HG02678 (cell line): ENCODE measurements around the gene UFL1.
"Not testable (repeated sequence)": the region's sequence is repeated elsewhere in the genome, so short reads cannot be mapped to it uniquely, and the experiment has no call there.

ENCODE experiments used
- ATAC-seq: cut with Tn5 transposase; IDR thresholded peaks from one replicate; pipeline ENCODE4 v1.9.1; 2021; ENCODE audit warnings: mild to moderate bottlenecking, moderate library complexity; ENCODE audit not compliant: unreplicated experiment

The UFL1 gene

DNA sequence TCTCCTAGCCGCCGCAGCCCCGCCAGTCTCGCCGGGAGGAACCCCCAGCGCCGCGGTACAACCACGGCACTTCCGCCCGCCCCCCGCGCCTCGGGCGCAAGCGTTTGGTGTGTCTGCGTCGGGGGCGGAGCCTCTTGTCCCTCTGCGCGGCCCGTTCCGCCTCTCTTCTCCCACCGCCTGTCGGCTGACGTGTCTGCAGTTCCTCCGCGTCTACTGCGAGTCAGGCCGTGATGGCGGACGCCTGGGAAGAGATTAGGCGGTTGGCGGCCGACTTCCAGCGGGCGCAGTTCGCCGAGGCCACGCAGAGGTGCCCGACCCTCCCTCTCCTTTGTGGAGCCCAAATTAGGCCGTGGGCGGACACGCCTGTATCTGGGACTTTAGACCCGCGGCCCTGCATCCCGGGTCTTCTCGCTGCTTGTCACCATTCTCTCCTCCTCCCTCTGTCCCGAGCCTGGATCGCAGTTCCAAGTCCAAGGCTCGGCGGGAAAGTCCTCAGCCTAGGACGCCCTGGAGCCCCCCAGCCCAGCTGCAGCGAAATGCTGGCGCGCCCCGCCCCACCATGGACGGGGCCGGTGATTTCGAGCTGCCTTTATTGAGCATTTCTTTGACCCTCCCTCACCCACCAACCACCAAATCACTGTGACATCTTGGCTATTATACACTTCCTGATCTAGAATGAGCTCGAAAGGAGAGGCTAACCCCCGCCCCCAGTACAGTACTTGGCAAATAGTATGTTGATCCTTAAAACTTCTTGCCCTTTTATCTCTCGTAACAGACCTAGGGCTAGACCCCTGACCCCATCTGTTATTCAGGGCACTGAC lies at the start of gene UFL1:
Gene UFL1 (plus strand): TSS at position 163 of the 821 bp plus-strand sequence. CDS start 68 bp downstream, at position 231.
- ATAC-seq: peak; percentile 97

DNA sequence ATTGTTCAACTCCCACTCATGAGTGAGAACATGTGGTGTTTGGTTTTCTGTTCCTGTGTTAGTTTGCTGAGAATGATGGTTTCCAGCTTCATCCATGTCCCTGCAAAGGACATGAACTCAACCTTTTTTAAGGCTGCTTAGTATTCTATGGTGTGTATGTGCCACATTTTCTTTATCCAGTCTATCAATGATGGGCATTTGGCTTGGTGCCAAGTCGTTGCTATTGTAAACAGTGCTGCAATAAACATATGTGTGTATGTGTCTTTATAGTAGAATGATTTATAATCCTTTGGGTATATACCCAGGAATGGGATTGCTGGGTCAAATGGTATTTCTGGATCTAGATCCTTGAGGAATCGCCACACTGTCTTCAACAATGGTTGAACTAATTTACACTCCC lies 49.3 kb upstream of the UFL1 start:
- not testable (repeated sequence) for ATAC-seq

DNA sequence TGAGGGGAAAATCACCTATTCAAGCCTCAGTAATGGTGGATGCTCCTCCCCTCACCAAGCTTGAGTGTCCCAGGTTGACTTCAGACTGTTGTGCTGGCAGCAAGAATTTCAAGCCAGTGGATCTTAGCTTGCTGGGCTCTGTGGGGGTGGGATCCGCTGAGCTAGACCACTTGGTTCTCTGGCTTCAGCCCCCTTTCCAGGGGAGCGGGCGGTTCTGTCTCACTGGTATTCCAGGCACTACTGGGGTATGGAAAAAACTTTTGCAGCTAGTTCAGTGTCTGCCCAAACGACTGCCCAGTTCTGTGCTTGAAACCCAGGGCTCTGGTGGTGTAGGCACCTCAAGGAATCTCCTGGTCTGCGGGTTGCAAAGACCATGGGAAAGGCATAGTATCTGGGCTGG lies 42.9 kb upstream of the UFL1 start:
- no peak for ATAC-seq

GRCh38 chr6:96491926-96492325 lies 29.7 kb upstream of the UFL1 start:
- no peak for ATAC-seq

GRCh38 chr6:96499781-96500180 lies 21.8 kb upstream of the UFL1 start:
- ATAC-seq: no peak

DNA sequence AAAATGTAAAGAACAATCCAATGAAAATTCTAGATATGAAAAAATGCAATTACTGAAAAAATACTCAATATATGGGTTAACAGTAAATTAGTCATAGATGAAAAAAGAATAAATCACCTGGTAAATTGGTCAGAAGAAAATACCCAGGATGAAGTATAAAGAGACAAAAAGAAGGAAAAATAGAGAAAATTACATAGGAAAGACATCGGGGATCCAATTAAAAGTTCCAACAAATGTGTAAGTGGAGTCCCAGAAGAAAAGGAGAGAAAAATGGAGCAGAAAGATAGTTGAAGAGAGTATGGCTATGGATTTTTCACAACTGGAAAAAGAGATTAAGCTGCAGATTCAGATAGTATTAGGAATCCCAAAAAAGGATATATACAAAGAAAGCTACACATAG lies 18.7 kb upstream of the UFL1 start:
- no peak for ATAC-seq

DNA sequence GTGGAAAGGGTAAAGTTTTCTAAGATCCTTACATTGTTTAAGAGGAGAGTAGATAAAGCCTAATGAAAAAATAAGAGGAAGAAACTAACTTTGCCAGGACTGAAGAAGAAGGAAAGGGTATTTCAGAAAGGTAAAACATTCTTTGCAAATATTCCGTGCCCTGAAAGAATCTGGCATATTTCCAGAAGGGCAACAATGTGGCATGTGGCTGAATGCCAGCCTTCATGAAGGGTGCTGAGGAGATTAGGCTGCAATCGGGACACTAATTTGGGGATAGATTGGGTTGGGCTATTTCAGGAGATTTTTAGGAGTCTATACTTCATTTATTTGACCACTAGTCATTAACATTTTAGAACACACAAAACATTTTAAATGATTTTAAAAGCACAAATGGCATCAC lies 16.2 kb upstream of the UFL1 start:
- no peak for ATAC-seq

DNA sequence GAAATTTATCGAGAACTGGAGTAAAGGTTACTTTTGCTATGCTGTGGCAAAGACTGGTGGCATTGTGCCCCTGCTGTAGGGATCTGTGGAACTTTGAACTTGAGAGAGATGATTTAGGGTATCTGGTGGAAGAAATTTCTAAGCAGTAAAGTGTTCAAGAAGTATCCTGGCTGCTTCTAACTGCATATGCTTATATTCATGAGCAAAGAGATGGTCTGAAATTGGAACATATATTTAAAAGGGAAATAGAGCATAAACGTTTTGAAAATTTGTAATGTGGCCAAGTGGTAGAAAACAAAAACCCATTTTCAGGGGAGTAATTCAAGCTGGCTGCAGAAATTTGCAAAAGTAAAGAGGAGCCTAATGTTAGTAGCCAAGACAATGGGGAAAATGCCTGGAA lies 12.3 kb upstream of the UFL1 start:
- ATAC-seq: no peak

DNA sequence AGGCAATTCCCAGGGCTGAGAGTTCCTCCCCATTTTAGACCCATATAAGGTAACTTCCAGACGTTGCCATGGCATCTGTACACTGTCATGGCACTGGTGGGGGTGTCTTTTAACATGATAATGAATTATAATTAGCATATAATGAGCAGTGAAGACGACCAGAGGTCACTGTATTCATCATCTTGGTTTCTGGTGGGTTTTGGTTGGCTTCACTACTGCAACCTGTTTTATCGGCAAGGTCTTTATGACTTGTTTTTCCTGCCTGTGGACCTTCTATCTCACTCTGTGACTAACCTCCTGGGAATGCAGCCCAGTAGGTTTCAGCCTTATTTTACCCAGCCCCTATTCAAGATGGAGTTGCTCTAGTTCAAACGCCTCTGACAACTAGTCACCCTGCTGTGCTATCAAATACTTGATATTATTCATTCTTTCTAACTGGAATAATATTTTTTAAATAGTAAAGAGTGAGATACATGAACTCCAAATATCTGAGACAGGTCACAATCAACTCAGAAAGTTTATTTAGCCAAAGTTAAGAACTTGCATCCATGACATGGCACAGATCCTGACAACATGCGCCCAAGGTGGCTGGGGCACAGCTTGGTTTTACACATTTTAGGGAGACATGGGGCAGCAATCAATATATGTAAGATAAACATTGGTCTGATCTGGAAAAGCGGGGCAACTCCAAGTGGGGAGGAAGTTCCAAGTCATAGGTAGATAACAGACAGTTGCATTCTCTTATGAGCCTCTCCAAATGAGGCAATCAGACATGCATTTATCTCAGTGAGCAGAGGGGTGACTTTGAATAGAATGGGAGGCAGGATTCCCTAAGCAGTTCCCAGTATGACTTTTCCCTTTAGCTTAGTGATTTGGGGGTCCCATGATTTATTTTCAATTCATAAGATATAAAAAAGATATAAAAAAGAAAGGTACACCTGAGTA lies 1.2 kb upstream of the UFL1 start:
- no peak for ATAC-seq

- ATAC-seq: peak; percentile 25
Measured at GRCh38 chr6:96521306-96521643, 331 bp upstream of the UFL1 start.

GRCh38 chr6:96522465-96523009 lies 931 bp downstream of the UFL1 start:
- ATAC-seq: peak; percentile 28

- no peak for ATAC-seq
Measured at GRCh38 chr6:96528193-96528592, 6.6 kb downstream of the UFL1 start.

DNA sequence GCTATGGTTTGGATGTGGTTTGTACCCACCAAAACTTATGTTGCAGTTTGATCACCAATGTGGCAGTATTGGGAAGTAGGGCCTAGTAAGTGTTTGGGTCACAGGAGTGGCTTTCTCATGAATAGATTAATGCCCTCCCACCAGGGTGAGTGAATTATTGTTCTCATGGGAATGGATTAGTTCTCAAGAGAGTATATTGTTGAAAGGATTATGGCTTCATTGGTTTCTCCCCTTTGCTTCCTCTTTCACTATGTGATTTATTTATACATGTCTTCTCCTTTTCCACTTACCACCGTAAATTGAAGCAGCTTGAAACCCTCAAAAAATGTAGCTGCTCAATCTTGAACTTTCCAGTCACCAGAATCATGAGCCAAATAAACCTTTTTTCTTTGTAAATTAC lies 10.8 kb downstream of the UFL1 start:
- no peak for ATAC-seq

GRCh38 chr6:96537726-96538125 lies 16.1 kb downstream of the UFL1 start:
- no peak for ATAC-seq

- peak; percentile 73 for ATAC-seq
Measured at GRCh38 chr6:96542702-96543101, 21.1 kb downstream of the UFL1 start.

DNA sequence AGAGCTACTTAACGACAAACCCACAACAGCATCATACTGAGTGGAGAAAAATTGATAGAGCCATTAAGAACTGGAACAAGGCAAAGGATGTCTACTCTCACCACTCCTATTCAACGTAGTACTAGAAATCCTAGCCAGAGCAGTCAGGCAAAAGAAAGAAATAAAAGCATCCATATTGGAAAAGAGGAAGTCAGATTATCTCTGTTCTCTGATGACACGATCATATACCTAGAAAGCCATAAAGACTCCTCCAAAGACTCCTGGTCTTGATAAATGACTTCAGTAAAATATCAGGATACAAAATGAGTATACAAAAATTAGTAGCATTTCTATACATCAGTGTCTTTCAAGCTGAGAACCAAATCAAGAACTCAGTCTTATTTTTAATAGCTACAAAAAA lies 24.3 kb downstream of the UFL1 start:
- no peak for ATAC-seq

- no peak for ATAC-seq
Measured at GRCh38 chr6:96547654-96548053, 26.0 kb downstream of the UFL1 start.

DNA sequence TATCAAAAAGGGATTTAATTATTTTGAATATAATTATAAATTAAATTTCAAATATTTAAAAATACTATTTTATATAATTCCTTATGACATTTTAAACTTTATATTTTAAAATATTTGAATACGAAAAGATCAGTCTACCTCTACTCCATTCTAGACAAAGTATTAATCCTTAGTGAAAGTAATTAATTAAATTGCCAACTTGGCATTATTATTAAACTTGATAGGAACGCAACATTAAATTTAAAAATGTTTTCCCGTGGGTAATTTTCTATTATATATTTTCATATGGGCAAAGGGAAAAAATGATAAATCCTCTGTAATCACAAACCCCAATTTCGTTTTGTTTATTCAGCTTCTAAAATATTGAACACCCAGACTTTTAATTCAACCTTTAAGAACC lies 33.0 kb downstream of the UFL1 start:
- no peak for ATAC-seq

GRCh38 chr6:96559740-96560139 lies 38.1 kb downstream of the UFL1 start:
- not testable (repeated sequence) for ATAC-seq

- no peak for ATAC-seq
Measured at GRCh38 chr6:96562886-96563285, 41.3 kb downstream of the UFL1 start, which contains the start of gene FHL5. Gene FHL5 (plus strand): TSS chr6:96563128. CDS start chr6:96603614, 40,486 bp downstream.

GRCh38 chr6:96563853-96564252 lies 42.2 kb downstream of the UFL1 start:
- no peak for ATAC-seq

DNA sequence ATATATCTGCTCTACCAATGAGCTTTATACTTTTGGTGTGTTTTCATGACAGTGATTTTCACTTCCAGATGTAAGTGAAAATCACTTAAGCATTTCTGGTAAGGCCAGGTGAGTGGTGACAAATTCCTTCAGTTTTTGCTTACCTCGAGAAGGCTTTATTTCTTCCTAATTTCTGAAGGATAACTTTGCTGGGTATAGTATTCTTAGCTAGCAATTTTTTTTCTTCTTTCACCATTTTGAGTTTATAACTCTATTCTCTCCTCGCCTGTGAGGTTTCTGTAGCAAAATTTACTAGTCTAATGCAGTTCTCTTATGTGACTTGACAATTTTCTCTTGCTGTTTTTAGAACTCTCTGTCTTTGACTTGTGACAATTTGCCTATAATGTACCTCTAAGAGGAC lies 48.4 kb downstream of the UFL1 start:
- no peak for ATAC-seq
